ENCODE data around the gene MLLT11.

The MLLT11 gene

GRCh38 chr1:151060007-151060656, at the start of gene MLLT11:
Gene MLLT11, plus strand, starts transcription at chr1:151060397. Its CDS starts 6,828 bp downstream, at chr1:151067225.
- Histone ChIP-seq H3K79me2 (ENCODE audit: insufficient read depth, low read length) (peaks cover 99% of the 10 kb centered on the region), H3K36me3 (ENCODE audit: insufficient read depth, low read length) (peaks cover 7% of the 10 kb centered on the region; the same call in 1 of the 2 replicates)

GRCh38 chr1:151011154-151011850, 48.9 kb upstream of the MLLT11 start:
- Histone ChIP-seq H3K27me3 (ENCODE audit: insufficient read depth, low read length, poor library complexity, severe bottlenecking) (no peaks in the 10 kb centered on the region), H3K4me2 (ENCODE audit: low read depth, low read length, poor library complexity, severe bottlenecking) (peak overlapping the region; percentile 94), H3K9me3 (ENCODE audit: insufficient read depth, low read depth, low read length) (no peaks in the 10 kb centered on the region), H3K36me3 (ENCODE audit: insufficient read depth, low read length) (no peaks in the 10 kb centered on the region), H3K4me1 (ENCODE audit: insufficient read depth, low read length, poor library complexity, severe bottlenecking) (peaks cover 63% of the 10 kb centered on the region), H3K79me2 (ENCODE audit: insufficient read depth, low read length) (peaks cover 34% of the 10 kb centered on the region), H3K9me2 (replicated peaks; ENCODE audit: low read depth, low read length) (no peaks in the 10 kb centered on the region), H3K9ac (ENCODE audit: low read depth, low read length, poor library complexity, severe bottlenecking) (peak overlapping the region; percentile 43), H4K20me1 (ENCODE audit: insufficient read depth, low read length, poor library complexity, severe bottlenecking) (no peaks in the 10 kb centered on the region), H3K4me3 (ENCODE audit: low read length, poor library complexity, severe bottlenecking) (peak overlapping the region; percentile 57), H2AFZ (ENCODE audit: low read length) (no peak overlapping the region), H3F3A (ENCODE audit: low read depth) (peaks cover 9% of the 10 kb centered on the region; the same call in 1 of the 2 replicates)
- TF ChIP-seq CTCF (conservative IDR thresholded peaks at IDR 0.05; ENCODE audit: low read length) (no peak), EZH2phosphoT487 (IDR thresholded peaks at IDR 0.05; ENCODE audit: borderline replicate concordance) (no peak)

More at GRCh38 chr1:151060007-151060656, at the start of gene MLLT11:
- TF ChIP-seq EZH2phosphoT487 (IDR thresholded peaks at IDR 0.05; ENCODE audit: borderline replicate concordance) (no peak), CTCF (conservative IDR thresholded peaks at IDR 0.05; ENCODE audit: low read length) (peak; percentile 43; the same call in 1 of the 2 replicates)
- Histone ChIP-seq H3K4me2 (ENCODE audit: low read depth, low read length, poor library complexity, severe bottlenecking) (peak within 1 kb of the TSS; percentile 99), H3K4me1 (ENCODE audit: insufficient read depth, low read length, poor library complexity, severe bottlenecking) (peaks cover 65% of the 10 kb centered on the region), H3F3A (ENCODE audit: low read depth) (no peaks in the 10 kb centered on the region), H3K9ac (ENCODE audit: low read depth, low read length, poor library complexity, severe bottlenecking) (peak within 1 kb of the TSS; percentile 90), H3K27me3 (ENCODE audit: insufficient read depth, low read length, poor library complexity, severe bottlenecking) (no peaks in the 10 kb centered on the region), H3K4me3 (ENCODE audit: low read length, poor library complexity, severe bottlenecking) (peak within 1 kb of the TSS; percentile 79), H3K9me3 (ENCODE audit: insufficient read depth, low read depth, low read length) (no peaks in the 10 kb centered on the region), H4K20me1 (ENCODE audit: insufficient read depth, low read length, poor library complexity, severe bottlenecking) (peaks cover 39% of the 10 kb centered on the region), H2AFZ (ENCODE audit: low read length) (peak within 1 kb of the TSS; percentile 92), H3K9me2 (replicated peaks; ENCODE audit: low read depth, low read length) (no peaks in the 10 kb centered on the region)

- H3K79me2 ChIP-seq (ENCODE audit: insufficient read depth, low read length), result peaks cover 34% of the 10 kb centered on the region
- H3K9ac ChIP-seq (ENCODE audit: low read depth, low read length, poor library complexity, severe bottlenecking), result peak overlapping the region; percentile 17
- H3K4me1 ChIP-seq (ENCODE audit: insufficient read depth, low read length, poor library complexity, severe bottlenecking), result peaks cover 50% of the 10 kb centered on the region
Observed at GRCh38 chr1:151012684-151013471, 47.3 kb upstream of the MLLT11 start.

More at GRCh38 chr1:151012684-151013471, 47.3 kb upstream of the MLLT11 start:
- peaks cover 7% of the 10 kb centered on the region; the same call in 1 of the 2 replicates for H3F3A ChIP-seq (ENCODE audit: low read depth)
- no peaks in the 10 kb centered on the region for H3K9me2 ChIP-seq (replicated peaks; ENCODE audit: low read depth, low read length)
- H3K9me3 ChIP-seq (ENCODE audit: insufficient read depth, low read depth, low read length), result no peaks in the 10 kb centered on the region
- TF ChIP-seq EZH2phosphoT487 (IDR thresholded peaks at IDR 0.05; ENCODE audit: borderline replicate concordance) (no peak), CTCF (conservative IDR thresholded peaks at IDR 0.05; ENCODE audit: low read length) (no peak)
- H4K20me1 ChIP-seq (ENCODE audit: insufficient read depth, low read length, poor library complexity, severe bottlenecking), result no peaks in the 10 kb centered on the region
- peak overlapping the region; percentile 15 for H3K4me3 ChIP-seq (ENCODE audit: low read length, poor library complexity, severe bottlenecking)
- no peaks in the 10 kb centered on the region for H3K27me3 ChIP-seq (ENCODE audit: insufficient read depth, low read length, poor library complexity, severe bottlenecking)
- no peaks in the 10 kb centered on the region for H3K36me3 ChIP-seq (ENCODE audit: insufficient read depth, low read length)
- H3K4me2 ChIP-seq (ENCODE audit: low read depth, low read length, poor library complexity, severe bottlenecking), result peak overlapping the region; percentile 48
- no peak overlapping the region for H2AFZ ChIP-seq (ENCODE audit: low read length)
